ENCODE data around the gene POPDC2.
"Not testable (repeated sequence)": the region's sequence is repeated elsewhere in the genome, so short reads cannot be mapped to it uniquely, and the experiment has no call there.

POPDC2 gene

GRCh38 chr3:119611664-119612063 lies 48.7 kb downstream of the POPDC2 start:
- FAIRE-seq: no peak

GRCh38 chr3:119609301-119609700 lies 51.1 kb downstream of the POPDC2 start:
- FAIRE-seq: no peak

- no peak for FAIRE-seq
Observed at GRCh38 chr3:119608405-119609000, 51.9 kb downstream of the POPDC2 start.

GRCh38 chr3:119604878-119605277 lies 55.5 kb downstream of the POPDC2 start:
- FAIRE-seq: no peak

GRCh38 chr3:119602676-119603075 lies 57.7 kb downstream of the POPDC2 start:
- FAIRE-seq: no peak

GRCh38 chr3:119601154-119601553 lies 59.2 kb downstream of the POPDC2 start:
- no peak for FAIRE-seq

- FAIRE-seq: no peak
Observed at GRCh38 chr3:119600732-119601131, 59.7 kb downstream of the POPDC2 start.

- no peak for FAIRE-seq
Observed at GRCh38 chr3:119599558-119600174, 60.7 kb downstream of the POPDC2 start.

- no peak for FAIRE-seq
Observed at GRCh38 chr3:119598410-119599098, 61.8 kb downstream of the POPDC2 start.

- no peak for FAIRE-seq
Observed at GRCh38 chr3:119597548-119598288, 62.7 kb downstream of the POPDC2 start, which contains the start of gene PLA1A. PLA1A (plus strand) TSS chr3:119597885; CDS start chr3:119597914, 29 bp downstream.

GRCh38 chr3:119596398-119596797 lies 64.0 kb downstream of the POPDC2 start:
- no peak for FAIRE-seq

- no peak for FAIRE-seq
Observed at GRCh38 chr3:119595639-119596334, 64.6 kb downstream of the POPDC2 start.

GRCh38 chr3:119594929-119595328 lies 65.5 kb downstream of the POPDC2 start:
- not testable (repeated sequence) for FAIRE-seq

GRCh38 chr3:119594066-119594465 lies 66.3 kb downstream of the POPDC2 start:
- FAIRE-seq: no peak

- FAIRE-seq: no peak
Observed at GRCh38 chr3:119592861-119593260, 67.5 kb downstream of the POPDC2 start.
